Erythroblast (primary cell): Measurements from ENCODE around the gene GLUL.

Experiments
- GATA1 ChIP-seq: IDR thresholded peaks from 2 replicates; pipeline ENCODE4 v1.6.1; 2011; ENCODE audit warnings: low read depth, mild to moderate bottlenecking, control low read depth, low read length, moderate library complexity
- POLR2A ChIP-seq: IDR thresholded peaks from 2 replicates; pipeline ENCODE4 v1.6.1; 2011; ENCODE audit warnings: mild to moderate bottlenecking, low read length

DNA sequence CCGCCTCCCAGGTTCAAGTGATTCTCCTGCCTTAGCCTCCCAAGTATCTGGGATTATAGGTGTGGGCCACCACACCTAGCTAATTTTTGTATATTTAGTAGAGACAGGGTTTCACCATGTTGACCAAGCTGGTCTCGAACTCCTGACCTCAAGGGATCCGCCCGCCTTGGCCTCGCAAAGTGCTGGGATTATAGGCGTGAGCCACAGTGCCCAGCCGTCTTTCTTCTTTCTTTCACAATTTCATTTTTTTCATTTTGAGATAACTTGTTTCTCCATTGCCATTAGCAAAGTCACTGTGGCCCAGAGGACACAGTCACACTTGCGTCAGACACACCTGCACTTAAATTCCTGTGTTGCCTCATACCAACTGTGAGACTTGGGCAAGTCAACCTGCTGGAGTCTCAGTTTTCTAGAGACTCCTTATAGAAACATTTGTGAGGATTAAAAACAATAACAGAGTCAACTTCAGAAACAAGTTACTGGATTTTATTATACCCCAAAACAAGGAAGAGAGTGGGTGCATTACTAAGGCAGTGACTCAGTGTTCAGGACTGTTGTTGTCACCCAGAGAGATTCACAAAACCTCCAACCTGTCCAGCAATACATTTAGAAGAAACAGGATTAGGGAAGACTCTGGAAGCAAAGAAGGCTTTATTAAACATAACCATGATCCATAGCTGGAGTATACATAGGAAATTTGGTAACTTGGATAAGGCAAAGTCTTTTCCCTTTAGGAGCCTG lies 6.2 kb upstream of the GLUL start:
- TF ChIP-seq POLR2A (no peak), GATA1 (no peak)
